GM12872 (cell line): Measurements from ENCODE around the gene CPLX4.

Experiments
- CTCF ChIP-seq: IDR thresholded peaks from 3 replicates; pipeline ENCODE4 v1.5.1; 2011; ENCODE audit warnings: low read depth, mild to moderate bottlenecking, low read length, moderate library complexity; ENCODE audit not compliant: insufficient read depth

CPLX4 gene

GRCh38 chr18:59332986-59333385 is 14.5 kb upstream of the CPLX4 start:
- TF ChIP-seq CTCF = no peak

GRCh38 chr18:59328683-59329082 is 10.2 kb upstream of the CPLX4 start:
- TF ChIP-seq CTCF = no peak

- no peak for TF ChIP-seq CTCF
Observed at GRCh38 chr18:59325965-59326364, 7.5 kb upstream of the CPLX4 start.

- no peak for TF ChIP-seq CTCF
Observed at GRCh38 chr18:59324623-59324971, 6.1 kb upstream of the CPLX4 start.

- TF ChIP-seq CTCF = no peak
Observed at GRCh38 chr18:59323931-59324622, 5.6 kb upstream of the CPLX4 start.

- no peak for TF ChIP-seq CTCF
Observed at GRCh38 chr18:59311631-59312030, 6.8 kb downstream of the CPLX4 start.

- no peak for TF ChIP-seq CTCF
Observed at GRCh38 chr18:59308938-59309260, 9.6 kb downstream of the CPLX4 start.
